ENCODE results near the gene PRICKLE2.

- no peak for TF ChIP-seq CTCF (IDR thresholded peaks at IDR 0.05)
- no peak for TF ChIP-seq ZFX (IDR thresholded peaks at IDR 0.05; ENCODE audit: borderline replicate concordance)
Measured at GRCh38 chr3:64266065-64266931, 41.0 kb upstream of the PRICKLE2 start.
